Common myeloid progenitor, CD34-positive (primary cell): ENCODE data around the gene LORICRIN.

Source experiments
- CTCF ChIA-PET: fragments of 350-600 bp; sonication (Branson Sonifier 250); formaldehyde crosslinking; loops from one replicate; lab custom pipeline; 2021; ENCODE audit warnings: antibody characterized with exemption; lab: Charles Lee
- POLR2A ChIA-PET: fragments of 350-600 bp; sonication (Branson Sonifier 250); formaldehyde crosslinking; loops from one replicate; lab custom pipeline; 2021; ENCODE audit warnings: antibody characterized with exemption; lab: Charles Lee
- DNase-seq, 3 donors: peaks; one replicate each; pipeline versions ENCODE4 v3.0.0 to v3.0.0-alpha.2; 2013
- H3K27ac ChIP-seq, 2 experiments: 1 replicate in 1 of 2; 2 replicates in 1 of 2; pipeline ENCODE4 v1.7.0; 2013; ENCODE audit warnings: inconsistent platforms in 2 of 2, low read length in 2 of 2, mild to moderate bottlenecking in 2 of 2, low read depth in 1 of 2, moderate library complexity in 1 of 2; ENCODE audit not compliant: severe bottlenecking in 2 of 2, insufficient read depth in 1 of 2, poor library complexity in 1 of 2
- H3K27me3 ChIP-seq, 5 experiments: replicated peaks in 2 of 5; 1 replicate in 3 of 5; 2 replicates in 2 of 5; pipeline versions ENCODE4 v1.6.1 to v1.7.0; 2013; ENCODE audit warnings: low read length in 4 of 5, mild to moderate bottlenecking in 2 of 5, moderate library complexity in 2 of 5, inconsistent platforms in 1 of 5; ENCODE audit not compliant: insufficient read depth in 5 of 5, control insufficient read depth in 4 of 5
- H3K36me3 ChIP-seq, 4 experiments: 1 replicate in 2 of 4; 2 replicates in 2 of 4; pipeline versions ENCODE4 v1.6.1 to v1.7.0; 2013; ENCODE audit warnings: low read length in 3 of 4, control low read depth in 1 of 4, mild to moderate bottlenecking in 1 of 4; ENCODE audit not compliant: control insufficient read depth in 4 of 4, insufficient read depth in 4 of 4
- H3K4me1 ChIP-seq, 4 experiments: 1 replicate in 3 of 4; 2 replicates in 1 of 4; pipeline versions ENCODE4 v1.6.1 to v1.7.1; 2013; ENCODE audit warnings: low read length in 3 of 4, mild to moderate bottlenecking in 3 of 4, control low read depth in 1 of 4, inconsistent platforms in 1 of 4, moderate library complexity in 1 of 4; ENCODE audit not compliant: control insufficient read depth in 4 of 4, insufficient read depth in 4 of 4; ENCODE audit errors: control extremely low read depth in 1 of 4
- H3K4me3 ChIP-seq, 7 experiments: 1 replicate in 4 of 7; 2 replicates in 3 of 7; pipeline versions ENCODE4 v1.5.1 to v1.7.0; 2013; ENCODE audit warnings: mild to moderate bottlenecking in 7 of 7, low read length in 6 of 7, moderate library complexity in 6 of 7, inconsistent platforms in 2 of 7, low read depth in 2 of 7, control low read depth in 1 of 7; ENCODE audit not compliant: insufficient read depth in 4 of 7, control insufficient read depth in 1 of 7; ENCODE audit errors: extremely low read depth in 1 of 7
- H3K9me3 ChIP-seq, 5 experiments: 1 replicate in 4 of 5; 2 replicates in 1 of 5; pipeline versions ENCODE4 v1.6.1 to v1.7.1; 2013; ENCODE audit warnings: low read length in 4 of 5, mild to moderate bottlenecking in 2 of 5, inconsistent platforms in 1 of 5, low read depth in 1 of 5, moderate library complexity in 1 of 5; ENCODE audit not compliant: control insufficient read depth in 4 of 5, insufficient read depth in 2 of 5; ENCODE audit errors: control extremely low read depth in 1 of 5
- WGBS: methylation state at CpG from one replicate; pipeline ENCODE4 v1.1.5; 2013; ENCODE audit not compliant: insufficient coverage; 5-methylcytosine and 5-hydroxymethylcytosine counted together

LORICRIN gene

DNA sequence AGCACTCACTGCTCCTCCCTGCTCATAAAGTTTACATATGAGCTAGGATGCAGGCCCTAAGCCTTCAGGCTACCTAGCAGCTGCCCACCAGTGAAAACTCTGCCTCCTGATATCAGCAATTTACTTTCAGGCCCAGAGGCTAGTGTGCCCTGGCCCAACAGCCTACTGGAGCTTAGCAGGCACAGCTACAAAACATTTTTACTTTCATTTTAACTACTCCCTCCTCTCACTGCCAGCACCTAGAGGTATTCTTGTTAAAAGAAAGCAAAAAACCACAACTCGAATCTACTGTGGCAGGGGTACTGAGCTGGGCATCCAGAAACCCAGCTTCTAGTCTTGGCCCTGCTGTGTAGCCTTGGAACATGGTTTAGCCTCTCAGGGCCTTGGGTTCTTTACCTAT is 5.8 kb upstream of the LORICRIN start:
- Histone ChIP-seq H3K4me3 (no peak overlapping the region), H3K27ac (no peak overlapping the region), H3K36me3 (no peaks in the 10 kb centered on the region), H3K9me3 (no peaks in the 10 kb centered on the region), H3K27me3 (peaks cover 0 to 4% (median 0%) of the 10 kb centered on the region in 5 experiments), H3K4me1 (no peaks in the 10 kb centered on the region)
- ChIA-PET CTCF (interaction anchor here (0.8 to 1.6 kb wide), 3 partner anchors 10 to 23 kb away, joined by 3 to 4 read pairs (median 4); no protein-coding TSS in a partner anchor), POLR2A (no interaction called here)
- 50% methylated on average over 1 of the region's 1 CpG for WGBS
- DNase-seq, result no peak

DNA sequence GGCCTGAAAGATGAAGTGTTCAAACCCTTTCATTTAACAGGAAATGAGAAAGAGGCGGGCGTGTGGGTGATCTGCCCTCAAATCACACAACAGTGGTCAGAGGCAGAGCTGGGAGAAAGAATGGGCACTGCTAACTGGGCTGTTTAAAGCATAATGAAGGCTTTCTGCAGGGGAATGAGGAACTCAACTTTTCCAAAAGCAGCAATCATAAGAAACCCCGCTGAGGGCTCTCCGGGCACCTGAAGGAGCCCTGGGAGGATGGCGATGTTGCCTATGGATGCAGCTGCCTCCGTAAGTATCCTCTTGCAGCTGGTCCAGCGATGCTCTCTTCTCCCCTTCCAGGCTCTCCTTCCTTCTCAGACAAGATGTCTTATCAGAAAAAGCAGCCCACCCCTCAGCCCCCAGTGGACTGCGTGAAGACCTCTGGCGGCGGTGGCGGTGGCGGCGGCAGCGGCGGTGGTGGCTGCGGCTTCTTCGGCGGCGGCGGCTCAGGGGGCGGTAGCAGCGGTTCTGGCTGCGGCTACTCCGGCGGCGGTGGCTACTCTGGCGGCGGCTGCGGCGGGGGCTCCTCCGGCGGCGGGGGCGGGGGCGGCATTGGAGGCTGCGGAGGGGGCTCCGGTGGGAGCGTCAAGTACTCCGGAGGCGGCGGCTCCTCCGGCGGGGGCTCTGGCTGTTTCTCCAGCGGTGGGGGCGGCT is 1.2 kb downstream of the LORICRIN start:
- Histone ChIP-seq H3K4me3 (peak overlapping the region in 2 of 7 experiments; percentile 52 to 73), H3K36me3 (no peaks in the 10 kb centered on the region), H3K27me3 (peaks cover 11 to 56% (median 29%) of the 10 kb centered on the region in 5 experiments), H3K4me1 (peaks cover 4 to 18% (median 14%) of the 10 kb centered on the region in 4 experiments), H3K9me3 (peaks cover 0 to 5% (median 0%) of the 10 kb centered on the region in 5 experiments), H3K27ac (no peak overlapping the region)
- POLR2A ChIA-PET, result no interaction called here
- peak; percentile 43 to 84 (median 77) for DNase-seq
- 1% methylated on average over 27 of the region's 45 CpGs for WGBS
- CTCF ChIA-PET, result interaction anchor here (1.0 to 1.1 kb wide), 2 partner anchors 13 to 32 kb away, joined by 3 read pairs; no protein-coding TSS in a partner anchor

DNA sequence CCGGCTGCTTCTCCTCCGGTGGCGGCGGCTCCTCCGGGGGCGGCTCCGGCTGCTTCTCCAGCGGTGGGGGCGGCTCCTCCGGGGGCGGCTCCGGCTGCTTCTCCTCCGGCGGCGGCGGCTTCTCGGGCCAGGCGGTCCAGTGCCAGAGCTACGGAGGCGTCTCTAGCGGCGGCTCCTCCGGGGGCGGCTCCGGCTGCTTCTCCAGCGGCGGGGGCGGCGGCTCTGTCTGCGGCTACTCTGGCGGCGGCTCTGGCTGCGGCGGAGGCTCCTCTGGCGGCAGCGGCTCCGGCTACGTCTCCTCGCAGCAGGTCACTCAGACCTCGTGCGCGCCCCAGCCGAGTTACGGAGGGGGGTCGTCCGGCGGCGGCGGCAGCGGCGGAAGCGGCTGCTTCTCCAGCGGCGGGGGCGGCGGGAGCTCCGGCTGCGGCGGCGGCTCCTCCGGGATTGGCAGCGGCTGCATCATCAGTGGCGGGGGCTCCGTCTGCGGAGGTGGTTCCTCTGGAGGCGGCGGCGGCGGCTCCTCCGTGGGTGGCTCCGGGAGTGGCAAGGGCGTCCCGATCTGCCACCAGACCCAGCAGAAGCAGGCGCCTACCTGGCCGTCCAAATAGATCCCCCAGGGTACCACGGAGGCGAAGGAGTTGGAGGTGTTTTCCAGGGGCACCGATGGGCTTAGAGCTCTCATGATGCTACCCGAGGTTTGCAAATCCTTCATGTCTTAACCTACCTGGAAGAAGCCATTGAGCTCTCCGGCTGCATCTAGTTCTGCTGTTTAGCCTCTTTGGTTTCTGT is 2.0 kb downstream of the LORICRIN start:
- Histone ChIP-seq H3K4me1 (peaks cover 4 to 18% (median 14%) of the 10 kb centered on the region in 4 experiments), H3K4me3 (peak overlapping the region in 6 of 7 experiments; percentile 23 to 73 (median 46)), H3K36me3 (no peaks in the 10 kb centered on the region), H3K9me3 (peaks cover 0 to 5% (median 0%) of the 10 kb centered on the region in 5 experiments), H3K27me3 (peaks cover 11 to 56% (median 29%) of the 10 kb centered on the region in 5 experiments), H3K27ac (no peak overlapping the region)
- DNase-seq, result peak in 2 of 3 donors; percentile 33 to 61
- ChIA-PET CTCF (interaction anchor here (1.0 to 1.1 kb wide), 3 partner anchors 10 to 83 kb away, joined by 3 read pairs; no protein-coding TSS in a partner anchor), POLR2A (no interaction called here)
- 3% methylated on average over 56 of the region's 80 CpGs for WGBS

DNA sequence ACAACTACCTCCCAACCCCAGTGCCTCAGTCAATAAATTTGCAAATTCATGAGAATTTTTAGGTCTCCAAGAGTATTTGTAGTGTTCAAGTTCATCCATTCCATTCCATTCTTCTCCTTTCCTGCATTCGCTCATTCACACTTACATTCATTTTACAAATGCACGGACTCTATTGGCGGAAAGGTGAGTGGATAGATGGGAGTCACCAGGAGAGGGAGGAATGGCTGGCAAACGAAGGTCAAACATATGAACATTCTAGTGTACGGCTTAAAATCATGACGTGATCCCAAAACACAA is 2.5 kb downstream of the LORICRIN start:
- WGBS, result 80% methylated on average over 5 of the region's 6 CpGs
- H3K27me3 ChIP-seq, result peaks cover 11 to 56% (median 29%) of the 10 kb centered on the region in 5 experiments
- POLR2A ChIA-PET, result no interaction called here

DNA sequence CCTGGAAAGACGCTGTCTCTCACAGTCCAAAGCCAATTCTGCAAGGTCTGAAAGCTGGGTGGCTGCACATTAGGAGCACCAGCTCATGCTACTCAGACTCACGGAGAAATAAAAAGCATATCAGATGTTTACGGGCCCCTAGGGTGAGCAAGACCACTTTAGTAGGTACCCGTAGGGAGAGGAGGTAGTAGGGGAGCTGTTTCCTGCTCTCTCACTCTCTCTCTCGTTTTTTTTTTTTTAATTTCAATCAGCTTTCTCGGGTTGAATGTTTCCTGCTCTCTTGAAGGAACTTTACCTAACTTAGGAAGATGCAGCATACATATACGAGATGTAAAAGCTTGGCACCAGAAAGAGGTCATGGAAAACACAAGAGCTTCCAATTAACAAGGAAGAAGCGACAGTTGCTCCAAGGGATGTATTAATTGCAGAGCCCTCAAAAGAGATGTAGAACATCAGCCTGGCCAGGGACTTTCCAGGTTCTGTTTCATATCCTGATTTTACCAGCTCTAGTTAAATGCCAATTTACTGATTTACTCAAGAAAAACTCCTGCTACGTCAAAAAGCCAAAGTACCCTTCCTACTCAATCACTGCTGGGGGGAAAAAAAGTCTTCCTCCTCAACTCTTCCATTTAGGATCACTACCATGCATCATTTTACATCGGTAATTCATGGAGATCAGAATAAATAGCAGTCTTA is 3.1 kb downstream of the LORICRIN start:
- Histone ChIP-seq H3K9me3 (peaks cover 0 to 5% (median 0%) of the 10 kb centered on the region in 5 experiments), H3K27ac (no peak overlapping the region), H3K4me1 (peaks cover 4 to 18% (median 14%) of the 10 kb centered on the region in 4 experiments), H3K4me3 (peak overlapping the region in 1 of 7 experiments; percentile 68), H3K36me3 (no peaks in the 10 kb centered on the region), H3K27me3 (peaks cover 11 to 60% (median 29%) of the 10 kb centered on the region in 5 experiments)
- peak in 1 of 3 donors; percentile 13 for DNase-seq
- 47% methylated on average over 5 of the region's 10 CpGs for WGBS
- ChIA-PET POLR2A (no interaction called here), CTCF (interaction anchor here (0.9 to 1.7 kb wide), 4 partner anchors 9 to 82 kb away, joined by 3 to 4 read pairs (median 3); no protein-coding TSS in a partner anchor)

More for the DNA sequence above, 2.5 kb downstream of the LORICRIN start:
- Histone ChIP-seq H3K4me1 (peaks cover 4 to 18% (median 14%) of the 10 kb centered on the region in 4 experiments), H3K4me3 (peak overlapping the region in 6 of 7 experiments; percentile 23 to 73 (median 46)), H3K36me3 (no peaks in the 10 kb centered on the region), H3K9me3 (peaks cover 0 to 5% (median 0%) of the 10 kb centered on the region in 5 experiments), H3K27ac (no peak overlapping the region)
- CTCF ChIA-PET, result interaction anchor here (0.9 to 1.1 kb wide), 3 partner anchors 10 to 83 kb away, joined by 3 read pairs; no protein-coding TSS in a partner anchor
- DNase-seq, result no peak

DNA sequence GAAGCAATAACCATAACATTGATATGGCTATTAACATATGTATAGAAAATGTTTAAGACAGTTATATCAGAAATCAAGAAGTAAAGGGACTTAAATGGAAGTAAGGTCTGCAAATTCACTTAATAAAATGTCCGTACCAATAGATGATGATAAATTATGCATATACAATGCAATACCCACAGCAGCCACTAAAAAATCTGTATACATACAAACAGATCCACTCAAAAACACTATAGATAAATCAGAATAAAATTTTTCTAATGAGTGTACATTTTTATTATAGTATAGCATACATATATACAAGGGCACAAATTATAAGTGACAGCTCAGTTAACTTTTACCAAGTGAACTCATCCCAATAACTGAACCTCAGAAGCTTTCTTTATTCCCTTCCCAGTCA is 6.0 kb downstream of the LORICRIN start:
- ChIA-PET CTCF (no interaction called here), POLR2A (no interaction called here)
- Histone ChIP-seq H3K9me3 (peaks cover 0 to 5% (median 0%) of the 10 kb centered on the region in 5 experiments), H3K27me3 (peaks cover 13 to 51% (median 23%) of the 10 kb centered on the region in 5 experiments), H3K27ac (no peak overlapping the region), H3K4me1 (peaks cover 4 to 18% (median 14%) of the 10 kb centered on the region in 4 experiments), H3K36me3 (no peaks in the 10 kb centered on the region), H3K4me3 (no peak overlapping the region)
- no peak for DNase-seq
- no CpG with 5 or more reads among the region's 1 CpG for WGBS
